ENCODE data around the gene LRRC1.

Gene LRRC1

GRCh38 chr6:53818858-53819609, 24.2 kb downstream of the LRRC1 start:
- no peak for DNase-seq

DNA sequence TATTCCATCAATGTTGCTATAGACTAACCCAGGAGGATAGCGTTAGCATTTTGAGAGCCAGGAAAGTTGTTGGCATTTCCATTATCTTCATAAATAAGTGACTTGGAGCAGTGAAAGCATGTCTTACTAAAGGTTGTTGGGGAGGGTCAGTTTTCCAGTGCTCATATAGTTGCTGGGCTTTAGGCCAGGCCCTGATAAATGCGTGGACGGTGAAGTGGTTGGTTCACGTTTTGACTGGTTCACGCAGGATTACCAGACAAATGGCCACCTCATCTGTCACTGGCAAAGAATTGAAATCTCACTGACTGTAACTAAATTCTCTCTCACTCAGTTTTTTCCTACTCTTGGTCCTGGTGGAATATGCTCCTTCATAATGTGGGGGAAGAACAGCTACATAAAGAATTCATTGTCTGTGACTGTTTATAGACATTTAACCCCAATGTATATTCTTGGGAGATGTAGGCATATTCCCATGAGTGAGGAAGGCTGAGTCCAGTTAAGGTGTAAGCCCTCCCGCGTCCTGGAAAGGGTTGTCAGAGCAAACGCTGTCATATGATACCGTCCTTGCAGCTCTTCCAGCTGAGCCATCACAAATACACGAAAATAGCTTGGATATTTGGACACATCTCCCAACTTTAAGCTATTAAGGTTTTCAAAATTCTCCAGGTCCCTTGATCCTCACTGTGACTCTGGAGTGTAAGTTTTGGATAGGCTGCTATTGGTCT, 27.8 kb downstream of the LRRC1 start:
- DNase-seq: no peak

DNA sequence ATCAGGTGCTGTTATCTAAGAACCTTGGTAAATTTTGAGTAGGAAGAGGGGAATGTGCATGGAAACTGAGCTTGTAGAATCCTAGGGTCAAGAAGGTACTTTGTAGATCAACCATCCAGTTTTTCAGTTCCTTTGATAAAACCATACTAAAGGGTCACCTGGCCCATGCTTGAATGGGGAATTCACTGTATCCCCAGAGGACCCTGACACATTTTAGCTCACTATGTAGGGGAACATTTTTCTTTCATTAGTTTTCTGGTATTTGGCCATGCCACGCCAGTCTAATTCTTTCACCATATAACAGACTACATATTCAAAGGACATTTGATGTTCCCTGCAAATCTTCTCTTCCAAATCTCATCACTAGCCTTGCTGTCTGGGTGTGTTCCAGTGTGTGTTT, 29.9 kb downstream of the LRRC1 start:
- no peak for DNase-seq

GRCh38 chr6:53825532-53826321, 30.9 kb downstream of the LRRC1 start:
- no peak for DNase-seq

DNA sequence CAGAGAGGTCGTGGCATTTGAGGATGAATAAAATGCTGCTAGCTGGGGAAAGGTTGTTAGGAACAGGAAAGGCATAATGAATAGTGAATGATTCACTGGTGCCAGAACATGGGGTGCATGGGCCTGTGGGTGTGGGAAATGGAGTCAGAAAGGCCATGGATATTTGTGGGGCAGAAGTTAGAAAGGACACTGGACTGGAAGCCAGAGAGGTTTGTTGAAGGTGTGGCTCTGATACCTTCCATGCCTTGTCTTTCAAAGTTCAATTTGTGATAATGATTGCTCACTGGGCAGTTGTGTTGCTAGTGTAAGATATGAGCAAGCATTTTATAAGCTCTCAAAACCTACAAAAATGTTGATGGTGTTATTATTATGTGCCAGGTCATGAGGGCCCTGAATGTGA, 32.7 kb downstream of the LRRC1 start:
- DNase-seq: no peak

- DNase-seq: no peak
Measured at GRCh38 chr6:53828215-53828614, 33.4 kb downstream of the LRRC1 start.

GRCh38 chr6:53828966-53829697, 34.3 kb downstream of the LRRC1 start:
- DNase-seq: no peak

- DNase-seq: no peak
Measured at GRCh38 chr6:53829698-53830221, 35.0 kb downstream of the LRRC1 start.

GRCh38 chr6:53830366-53830765, 35.6 kb downstream of the LRRC1 start:
- DNase-seq: no peak

DNA sequence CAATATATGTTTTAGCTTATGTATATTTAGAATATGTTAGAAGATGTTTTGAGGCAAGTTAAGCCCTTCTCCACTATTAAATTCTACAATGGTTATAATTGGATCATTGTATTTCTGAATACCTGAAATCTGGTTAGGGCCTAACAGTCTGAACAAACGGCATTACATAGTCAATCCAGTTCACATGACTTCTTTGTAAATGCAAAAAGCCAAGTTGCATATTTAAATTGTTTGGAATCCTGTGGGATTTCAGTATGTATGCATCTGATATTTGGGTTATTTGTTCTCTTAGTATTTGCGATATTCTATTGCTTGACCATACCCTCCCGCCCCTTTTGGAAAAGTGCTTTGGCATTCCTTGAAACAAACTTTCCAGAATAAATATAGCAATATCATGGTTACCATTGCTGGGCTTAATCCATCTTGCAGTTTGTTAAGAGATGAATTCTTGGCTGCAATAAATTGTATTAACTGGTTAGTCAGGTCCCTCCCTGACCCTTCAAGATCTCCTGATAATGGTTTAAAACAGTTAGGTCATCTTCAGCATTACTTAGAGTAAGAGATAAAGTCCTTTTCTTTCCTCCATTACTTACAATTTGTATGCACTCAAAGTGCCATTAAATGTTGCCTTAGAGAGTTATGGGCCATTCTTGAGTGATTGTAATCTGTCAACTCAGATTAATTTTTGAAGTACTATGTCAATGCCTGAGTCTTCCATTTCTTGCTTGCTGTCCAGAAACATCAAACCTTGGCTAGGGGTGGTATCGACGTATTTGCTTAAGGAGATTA, 36.5 kb downstream of the LRRC1 start:
- DNase-seq: no peak

DNA sequence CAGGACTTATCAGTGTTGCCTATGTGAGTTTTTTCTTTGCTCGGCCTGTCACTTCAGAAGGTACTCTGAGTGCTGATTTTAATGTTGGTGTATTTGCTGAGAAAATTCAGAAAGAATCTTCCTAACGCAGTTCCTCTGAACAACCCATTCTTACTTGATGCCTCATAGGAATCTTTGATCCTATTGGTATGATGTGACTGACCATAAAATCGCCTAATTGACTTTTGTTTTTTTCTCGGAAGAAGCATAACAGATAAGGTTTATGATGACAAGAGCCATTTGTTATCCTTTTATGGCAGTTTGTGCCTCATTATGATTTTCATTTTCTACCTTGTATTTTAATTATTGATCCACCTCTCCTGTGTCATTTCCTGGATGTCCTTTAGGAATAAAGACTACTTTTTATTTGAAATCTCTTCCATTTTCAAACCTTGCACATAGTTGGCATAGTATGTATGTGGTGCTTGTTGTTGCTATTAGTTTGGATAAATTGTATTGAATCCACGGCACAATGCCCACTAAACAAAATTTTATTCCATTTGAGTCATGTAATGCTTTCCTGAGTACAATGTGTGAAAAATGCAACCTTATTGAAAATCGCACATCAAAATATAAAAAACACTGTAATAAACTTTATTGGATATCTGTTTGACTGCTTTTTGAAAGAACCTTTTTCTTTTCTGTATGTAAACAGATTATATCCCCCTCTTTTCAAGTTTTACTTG, 37.3 kb downstream of the LRRC1 start:
- DNase-seq: no peak

DNA sequence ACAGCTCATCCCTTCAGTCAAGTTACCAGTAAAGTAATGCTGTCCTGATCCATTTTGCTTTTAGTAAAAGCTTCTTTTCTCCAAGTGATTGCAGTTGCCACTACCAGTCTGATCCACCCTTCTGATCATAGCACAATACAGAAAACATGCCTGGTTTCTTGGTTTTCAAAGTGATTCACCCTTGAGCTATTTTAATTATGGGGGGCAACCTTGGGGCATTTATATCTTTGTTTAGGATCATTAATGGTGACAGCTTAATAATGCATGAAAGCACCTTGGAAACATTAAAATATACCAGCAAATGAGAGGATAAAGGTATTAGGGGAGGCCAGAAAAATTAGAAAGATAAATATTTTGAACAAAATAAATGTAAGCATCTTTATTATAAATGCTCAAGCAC, 38.4 kb downstream of the LRRC1 start:
- DNase-seq: no peak

DNA sequence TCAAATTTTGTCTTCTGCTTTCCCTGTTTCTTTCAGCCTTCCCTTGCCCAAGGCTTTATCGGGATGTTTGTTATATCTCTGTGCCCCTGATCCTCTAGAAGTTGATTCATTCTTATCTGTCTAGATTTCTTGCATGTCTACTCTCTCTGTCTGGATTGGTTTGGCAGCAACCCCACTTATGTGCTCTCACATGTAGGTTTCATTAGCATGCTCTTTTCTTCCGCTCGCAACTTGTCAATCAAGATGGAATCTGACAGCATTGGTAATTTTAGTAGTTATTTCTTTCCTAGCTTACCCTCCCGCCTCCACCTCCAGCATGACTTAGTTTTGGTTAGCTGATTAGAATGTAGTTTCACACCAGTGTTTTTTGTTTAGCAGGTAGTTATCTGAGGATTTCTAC, 39.3 kb downstream of the LRRC1 start:
- DNase-seq: no peak

DNA sequence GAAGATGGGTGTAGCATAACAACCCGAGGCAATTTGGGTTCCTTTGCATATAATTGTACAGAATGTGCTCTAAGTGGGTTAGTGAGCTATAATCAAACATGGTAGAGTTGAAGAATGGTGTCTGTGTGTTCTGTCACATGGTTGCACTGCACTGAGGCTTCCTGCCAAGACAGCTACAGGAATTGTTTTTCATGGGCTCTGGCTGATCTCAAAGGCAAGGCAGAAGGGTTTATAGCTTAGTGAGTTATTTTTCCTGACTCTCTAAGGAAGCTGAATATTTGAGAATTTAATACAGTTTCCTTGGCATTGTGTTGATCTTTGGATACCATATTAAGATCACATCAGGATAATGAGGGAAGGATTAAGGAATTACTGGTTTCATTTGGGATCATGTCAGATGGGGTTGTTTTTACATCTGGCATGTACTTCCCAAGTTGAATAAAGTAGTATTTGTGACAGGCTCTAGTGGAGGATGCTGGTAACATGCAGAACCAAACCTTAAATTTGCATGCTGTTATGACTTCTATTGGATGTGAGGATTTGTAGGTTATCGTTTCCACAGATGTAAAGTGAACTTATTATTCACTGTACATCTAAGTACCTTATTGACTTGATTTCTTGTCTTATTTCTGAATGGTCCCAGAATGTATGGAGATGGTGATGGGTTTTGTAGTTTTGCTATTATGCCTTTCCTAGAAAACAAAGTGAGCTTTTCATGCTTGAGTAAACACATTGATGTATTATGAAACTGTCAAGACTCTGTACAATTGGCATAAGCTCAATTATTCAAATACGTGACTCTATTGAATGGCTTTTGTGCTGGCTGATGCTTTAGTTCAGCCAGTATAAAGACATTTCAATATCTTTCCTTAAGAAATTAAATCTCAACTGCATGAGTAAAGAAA, 43.3 kb downstream of the LRRC1 start:
- no peak for DNase-seq

GRCh38 chr6:53840027-53840426, 45.2 kb downstream of the LRRC1 start:
- DNase-seq: no peak

DNA sequence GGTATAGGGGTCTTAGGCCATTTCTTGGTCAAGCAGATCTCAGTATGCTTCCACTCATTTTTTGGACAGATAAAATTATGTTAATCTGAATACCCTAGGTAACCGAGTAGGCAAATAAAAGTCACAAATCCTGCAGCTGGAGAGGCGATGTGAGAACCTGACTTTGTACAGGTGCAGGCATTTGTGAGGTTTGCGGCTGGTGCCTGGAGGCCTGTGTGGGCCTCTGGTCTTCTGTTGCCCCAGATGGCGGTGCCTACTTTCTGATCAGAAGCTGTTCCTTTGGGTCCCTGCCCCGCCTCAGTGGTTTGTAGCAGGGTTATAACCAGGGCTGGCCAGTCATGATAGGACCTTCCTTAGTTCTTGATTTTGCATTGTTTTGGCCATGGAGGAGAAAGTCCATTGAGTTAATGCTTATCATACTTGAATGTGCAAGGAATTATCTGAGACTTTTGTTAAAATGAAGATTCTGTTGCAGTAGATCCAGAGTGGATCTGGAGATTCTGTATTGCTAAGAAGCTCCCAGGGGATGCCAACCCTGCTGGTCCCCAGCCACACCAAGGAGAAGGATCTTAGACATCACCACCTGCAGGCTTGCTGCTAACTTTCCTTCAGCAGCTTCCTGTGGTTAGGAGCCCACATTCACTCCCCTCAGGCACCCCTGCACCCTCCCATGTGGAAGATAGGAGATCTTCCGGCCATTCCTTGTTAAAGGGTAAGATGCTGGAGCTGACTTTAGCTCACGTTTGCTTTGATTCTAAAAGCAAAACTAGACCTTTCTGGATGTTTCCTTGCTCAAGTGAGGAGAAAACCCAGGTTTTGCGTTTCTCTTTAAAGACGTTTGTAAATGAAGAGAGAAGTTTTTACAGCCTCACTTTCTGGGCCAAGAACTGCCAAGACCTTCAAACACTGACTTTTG, 50.7 kb downstream of the LRRC1 start:
- DNase-seq: no peak

DNA sequence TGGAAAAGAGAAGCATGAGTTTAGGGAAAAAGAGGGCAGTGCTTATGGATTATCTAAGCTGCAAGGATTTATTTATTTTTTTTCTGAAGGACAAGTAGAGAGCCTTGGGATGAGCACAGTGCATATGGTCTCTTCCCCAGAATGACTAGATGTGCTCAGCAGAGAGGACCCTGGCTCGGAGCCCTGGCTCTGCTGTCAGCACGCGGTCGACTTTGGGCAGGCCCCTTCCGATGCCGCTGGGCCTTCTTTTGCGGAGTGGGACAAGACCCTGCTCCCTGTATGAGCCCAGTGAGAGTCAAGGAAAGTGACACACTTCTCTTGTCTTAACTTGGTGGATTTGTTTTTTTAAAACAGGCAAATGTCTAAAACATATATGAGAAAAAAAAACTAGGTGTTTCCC, 51.4 kb downstream of the LRRC1 start:
- no peak for DNase-seq

- DNase-seq: no peak
Measured at GRCh38 chr6:53847796-53848314, 53.0 kb downstream of the LRRC1 start.

DNA sequence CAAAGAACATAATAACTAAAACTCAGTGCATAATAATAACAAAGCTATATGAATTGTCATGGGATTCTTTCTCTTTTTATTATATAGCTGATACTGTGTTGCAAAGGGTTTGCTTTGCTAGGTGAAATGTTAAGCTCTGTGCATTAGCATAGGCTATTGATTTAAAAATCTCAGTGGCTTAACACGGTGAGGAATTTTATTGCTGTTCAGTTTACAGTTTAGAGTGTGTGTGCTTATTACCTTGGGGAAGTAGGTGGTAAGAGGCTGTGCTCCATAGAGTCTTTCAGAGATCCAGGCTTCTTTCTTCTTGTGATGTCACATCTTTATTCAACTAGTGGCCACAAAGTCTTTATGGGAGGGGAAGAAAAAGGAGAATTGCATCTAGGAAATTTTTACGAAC, 55.7 kb downstream of the LRRC1 start:
- DNase-seq: no peak

All from NCI-H2171 (cell line).